ENCODE measurements around the gene NTRK2.

DNA sequence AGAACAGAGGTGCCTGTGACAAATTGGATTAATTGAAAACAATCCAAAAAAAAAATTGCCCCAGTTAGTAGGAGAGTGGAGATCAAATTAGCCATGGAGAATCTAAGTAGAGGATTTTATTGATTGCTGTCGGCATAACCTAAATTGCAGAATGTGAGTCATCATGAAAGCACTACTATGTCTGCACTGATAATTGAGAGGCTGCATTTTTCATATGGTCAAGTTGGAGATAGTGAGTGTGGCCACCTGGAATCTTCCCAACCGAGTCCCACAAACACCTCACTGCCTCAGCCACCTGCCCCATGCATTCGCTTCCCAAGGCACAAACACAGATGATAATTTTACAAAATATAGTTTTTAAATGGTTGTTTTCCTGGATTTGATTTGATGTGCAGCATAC, 123.7 kb downstream of the NTRK2 start:
- TF ChIP-seq CTCF (IDR thresholded peaks at IDR 0.05; ENCODE audit: borderline replicate concordance, extremely low read depth, low read length, poor library complexity, severe bottlenecking) (no peak), EZH2 (IDR thresholded peaks at IDR 0.05; ENCODE audit: borderline replicate concordance, low read depth, low read length, severe bottlenecking) (no peak)
